ENCODE data around the gene TDP1.
"Not testable (repeated sequence)": the region's sequence is repeated elsewhere in the genome, so short reads cannot be mapped to it uniquely, and the experiment has no call there.

The TDP1 gene

DNA sequence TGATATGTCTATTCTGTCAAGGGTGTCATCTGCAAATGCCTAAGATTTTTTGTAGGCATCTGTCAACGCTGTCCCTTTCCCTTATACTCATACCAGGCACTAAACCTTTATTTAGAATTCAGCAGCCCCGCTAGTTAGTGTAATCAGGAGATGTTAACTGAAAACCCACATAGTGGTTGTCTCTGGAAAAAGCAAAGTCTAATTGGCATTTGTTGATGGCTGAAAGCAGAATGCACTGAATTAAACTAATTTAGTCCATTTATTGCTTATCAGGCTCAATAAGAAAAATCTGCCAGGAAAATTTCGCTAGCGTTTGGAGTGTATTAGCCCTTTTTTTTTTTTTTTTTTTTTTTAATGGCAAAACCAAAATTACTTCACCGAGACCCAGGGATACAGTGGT, 34.5 kb downstream of the TDP1 start:
- no peak for DNase-seq (ENCODE audit: low read depth in 2 of 2)

DNA sequence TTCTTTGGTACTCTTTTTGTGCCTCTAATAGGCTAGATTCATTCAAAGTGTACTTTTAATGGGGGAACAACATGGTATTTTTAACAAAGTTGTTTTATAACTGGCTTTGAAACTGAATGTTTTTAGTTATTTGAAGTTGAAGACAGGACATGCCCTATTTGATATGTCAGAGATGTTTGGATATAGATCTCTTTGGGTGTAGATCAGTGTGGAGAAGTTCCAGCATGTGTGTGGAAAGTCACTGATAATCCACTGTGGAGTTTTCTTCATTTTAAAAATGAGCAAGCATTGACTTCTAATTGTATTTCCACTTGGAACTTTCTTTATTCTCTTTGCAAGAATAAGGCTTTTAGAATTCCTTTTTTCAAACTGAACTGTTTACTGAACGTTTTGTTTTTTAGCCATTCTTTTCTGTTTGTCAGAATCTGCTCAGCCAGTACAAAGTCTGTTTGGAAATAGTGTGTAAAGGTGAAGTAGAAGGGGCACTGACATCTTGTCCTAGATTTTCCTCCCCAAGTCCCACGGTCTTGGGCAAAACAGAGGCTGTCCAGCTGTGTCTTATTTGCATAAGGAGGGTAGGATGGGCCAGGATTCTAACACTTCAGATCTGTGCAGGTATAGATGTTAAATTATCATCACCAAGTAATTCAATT, 35.0 kb downstream of the TDP1 start:
- no peak for DNase-seq (ENCODE audit: low read depth in 2 of 2)

DNA sequence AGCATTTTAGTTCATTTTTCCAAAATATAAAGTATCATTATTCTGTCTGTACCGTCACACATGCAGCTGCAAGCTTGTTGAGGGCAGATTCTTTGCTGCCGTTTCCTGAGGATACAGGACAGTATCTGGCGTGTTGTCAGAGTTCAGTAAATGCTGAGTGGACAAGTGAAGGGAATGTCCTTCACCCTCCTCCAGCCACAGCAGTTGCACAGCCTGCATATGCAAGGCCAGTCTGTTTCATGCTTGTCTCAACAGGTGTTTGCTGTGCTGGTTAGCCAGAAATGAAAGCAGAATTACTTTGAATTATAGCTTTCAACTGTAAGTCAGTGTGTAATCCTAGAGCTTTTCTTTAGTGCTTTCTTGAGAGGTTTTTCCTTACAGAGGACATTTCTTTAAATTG, 36.5 kb downstream of the TDP1 start:
- DNase-seq (ENCODE audit: low read depth in 2 of 2): no peak

DNA sequence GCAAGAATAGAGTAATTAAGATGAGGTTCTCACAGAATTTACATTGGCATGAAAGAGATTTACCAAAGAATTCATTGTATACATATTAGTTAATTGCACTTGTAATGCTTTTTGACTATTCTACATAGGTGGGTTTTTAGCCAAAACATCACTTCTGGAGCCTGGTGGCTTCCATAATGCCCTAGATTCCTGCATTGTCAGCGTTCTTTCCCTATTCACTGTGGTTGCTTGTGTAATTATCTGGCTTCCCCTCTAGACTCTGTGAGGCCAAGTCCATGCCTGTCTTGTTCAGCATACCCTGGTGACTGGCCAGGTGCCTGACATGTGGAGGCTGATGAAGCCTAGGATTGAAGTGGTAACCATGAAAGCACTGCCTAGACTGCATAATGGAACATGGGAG, 41.2 kb downstream of the TDP1 start:
- no peak for DNase-seq (ENCODE audit: low read depth in 2 of 2)

DNA sequence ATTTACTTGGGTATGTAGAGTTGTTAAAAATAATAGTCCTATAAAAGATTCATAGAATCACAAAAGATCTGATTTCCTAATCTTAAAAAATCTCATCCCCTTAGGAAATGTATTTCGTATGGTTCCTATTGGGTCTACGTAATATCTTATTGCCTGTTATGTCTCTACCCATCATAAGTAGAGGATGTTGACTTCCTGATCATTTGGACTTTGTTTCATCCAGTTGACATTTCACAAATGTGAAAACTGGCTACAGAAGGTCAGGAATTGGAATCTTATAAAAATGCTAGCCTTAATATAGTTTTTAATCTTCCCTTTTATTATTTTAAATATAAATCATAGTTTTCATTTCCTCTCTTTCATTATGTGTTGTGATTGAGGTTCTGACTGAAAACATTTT, 45.2 kb downstream of the TDP1 start:
- DNase-seq (ENCODE audit: low read depth in 2 of 2): no peak

DNA sequence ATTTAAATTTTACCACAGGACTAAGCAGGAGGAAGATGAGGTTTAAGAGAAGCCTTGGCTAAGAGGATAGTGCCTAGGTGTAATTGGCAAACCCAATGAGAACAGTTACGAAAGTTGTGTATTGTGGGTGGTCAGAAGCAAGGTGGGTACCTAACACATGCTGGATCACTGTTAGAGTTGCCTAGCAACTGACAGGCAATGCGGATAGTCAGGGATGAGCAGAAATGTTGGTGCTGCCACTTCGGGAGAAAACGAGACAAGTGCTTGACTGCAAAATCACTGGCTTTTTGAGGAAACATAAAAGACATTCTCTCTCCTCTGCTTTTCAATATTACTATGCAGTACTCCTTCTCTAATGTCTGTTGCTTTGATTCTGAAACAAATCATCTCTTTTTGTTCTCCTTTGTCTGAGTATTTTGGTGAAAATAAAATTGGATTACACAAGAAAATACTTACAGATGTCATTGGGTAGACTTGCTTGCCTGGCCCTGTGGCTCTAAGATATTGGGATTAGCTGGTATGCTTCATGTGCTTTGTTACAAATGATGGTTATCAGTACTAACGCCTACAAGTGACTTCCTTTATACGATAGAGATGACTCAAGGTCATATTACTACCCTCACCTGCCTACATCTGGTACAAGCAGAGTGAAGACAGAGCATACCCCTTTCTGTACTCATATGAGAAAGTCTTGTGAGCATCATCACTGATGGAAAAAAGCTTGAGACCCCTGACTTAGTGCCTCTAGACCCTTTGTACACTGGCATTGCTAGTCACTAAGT, 48.0 kb downstream of the TDP1 start:
- DNase-seq (ENCODE audit: low read depth in 2 of 2): no peak

DNA sequence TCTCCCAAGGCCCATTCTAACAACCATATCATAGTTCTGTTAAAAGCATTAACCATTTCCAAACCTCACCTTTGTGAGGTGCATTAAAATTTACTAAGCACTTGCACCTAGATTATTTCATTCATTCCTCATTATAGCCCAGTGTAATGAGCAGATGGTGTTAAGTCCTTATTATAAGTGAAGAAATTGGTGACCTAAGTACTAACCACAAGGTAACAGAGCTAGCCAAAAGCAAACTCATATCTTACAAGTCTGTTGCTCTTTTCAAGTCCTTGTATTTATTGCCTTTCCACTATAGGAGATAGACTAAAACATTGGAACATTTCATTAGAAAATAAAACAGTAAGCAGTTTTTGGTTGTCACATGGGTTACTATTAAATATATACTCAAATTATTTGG, 49.7 kb downstream of the TDP1 start:
- no peak for DNase-seq (ENCODE audit: low read depth in 2 of 2)

DNA sequence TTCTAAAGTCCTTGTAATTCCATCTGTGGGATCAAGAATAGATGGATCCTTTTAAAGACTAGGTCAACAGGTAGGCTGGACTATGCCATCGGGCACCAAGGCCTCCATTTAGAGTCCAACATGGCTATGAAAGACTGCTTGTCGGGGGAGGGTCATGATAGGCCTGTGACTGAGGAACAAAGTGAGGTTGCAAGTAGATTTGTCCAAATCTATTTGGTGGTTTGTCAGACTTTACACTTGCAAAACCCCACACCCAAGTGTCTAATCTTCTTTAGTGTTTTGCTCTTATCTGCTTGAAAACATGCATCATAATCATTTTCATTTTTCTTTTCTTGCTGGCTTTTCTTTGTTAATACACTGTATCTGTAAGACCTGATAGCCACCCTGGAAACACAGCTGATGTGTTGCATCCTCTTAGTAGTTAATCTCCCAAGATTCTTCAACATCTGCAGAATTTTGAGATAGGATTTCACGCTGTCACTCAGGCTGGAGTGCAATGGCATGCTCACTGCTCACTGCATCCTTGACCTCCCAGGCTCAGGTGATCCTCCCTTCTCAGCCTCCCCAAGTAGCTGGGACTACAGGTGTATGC, 50.3 kb downstream of the TDP1 start:
- no peak for DNase-seq (ENCODE audit: low read depth in 2 of 2)

DNA sequence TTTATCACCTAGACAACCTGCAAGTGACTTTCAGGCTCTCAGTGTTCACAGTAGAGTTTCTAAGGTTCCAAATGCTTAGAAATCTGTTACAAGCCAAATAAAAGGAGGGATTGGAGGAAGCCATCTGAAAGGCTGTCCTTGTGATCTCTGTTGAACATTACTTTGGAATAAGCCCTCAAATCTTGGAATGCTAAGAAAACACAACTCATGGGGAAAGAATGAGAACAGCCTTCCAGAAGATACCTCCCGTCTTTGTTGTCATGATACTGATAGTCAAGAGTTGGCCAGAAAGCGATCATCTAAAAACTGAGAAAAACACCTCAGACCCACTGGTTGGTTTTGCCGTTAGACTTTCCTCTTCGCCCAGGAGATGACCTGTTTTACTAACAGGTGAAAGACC, 61.6 kb downstream of the TDP1 start:
- no peak for DNase-seq (ENCODE audit: low read depth in 2 of 2)

DNA sequence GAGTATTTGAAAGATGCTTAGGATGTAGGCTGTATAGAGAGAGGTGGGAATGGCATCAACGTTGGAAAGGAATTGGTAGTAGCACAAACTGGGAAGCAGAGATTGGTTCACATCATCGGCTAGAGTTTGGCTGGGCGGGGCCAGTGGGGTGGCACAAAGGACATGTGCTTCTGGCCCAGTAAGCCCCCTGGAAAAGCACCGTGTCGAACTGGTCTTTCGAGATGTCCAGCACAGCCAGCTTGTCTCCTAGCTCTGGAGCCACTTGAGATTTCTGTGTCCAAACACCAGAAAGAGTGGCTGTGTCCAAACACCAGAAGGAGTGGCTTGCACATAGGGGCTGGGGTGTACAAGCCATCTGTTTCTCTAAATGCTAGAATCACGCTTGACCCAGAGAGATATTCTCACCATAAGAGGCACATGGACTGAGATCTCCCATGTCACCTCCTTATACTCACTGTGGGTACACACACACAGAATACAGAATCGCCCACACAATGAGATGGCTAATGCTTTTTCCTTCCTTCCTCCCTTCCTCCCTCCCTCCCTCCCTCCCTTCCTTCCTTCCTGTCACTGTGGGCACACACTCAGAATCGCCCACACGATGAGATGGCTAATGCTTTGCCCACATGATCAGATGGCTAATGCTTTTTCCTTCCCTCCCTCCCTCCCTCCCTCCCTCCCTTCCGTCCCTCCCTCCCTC, 64.2 kb downstream of the TDP1 start:
- no peak for DNase-seq (ENCODE audit: low read depth in 2 of 2)

DNA sequence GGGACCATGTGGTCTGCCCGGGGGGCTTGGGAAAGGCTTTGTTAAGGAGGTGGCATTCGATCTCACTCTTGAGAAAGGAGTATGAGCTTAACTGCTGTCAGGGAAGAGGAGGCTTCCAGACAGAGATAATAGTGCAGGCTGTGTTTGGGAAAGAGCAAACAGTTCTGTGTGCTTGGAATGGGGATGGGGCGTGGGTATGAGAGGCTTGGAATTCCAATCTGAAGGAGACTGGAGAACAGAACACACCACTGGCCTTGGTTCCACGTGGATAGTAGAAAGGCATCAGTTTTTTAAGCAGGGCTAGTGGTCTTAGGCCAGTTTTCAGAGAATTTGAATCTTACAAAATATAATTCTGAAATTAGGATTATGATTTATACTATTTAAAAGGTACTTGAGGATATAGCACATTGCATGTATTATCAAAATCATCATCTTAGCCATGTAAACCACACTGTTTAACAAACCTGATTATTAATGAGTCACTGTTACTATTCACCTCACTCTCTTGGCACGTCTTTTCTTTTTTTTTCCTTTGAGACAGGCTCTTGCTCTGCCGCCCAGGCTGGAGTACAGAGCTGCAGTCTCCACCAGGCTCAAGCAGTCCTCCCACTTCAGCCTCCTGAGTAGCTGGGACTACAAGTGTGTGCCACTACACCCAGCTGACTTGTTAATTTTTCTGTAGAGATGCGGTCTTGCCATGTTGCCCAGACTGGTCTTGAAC, 67.6 kb downstream of the TDP1 start:
- DNase-seq (ENCODE audit: low read depth in 2 of 2): no peak

DNA sequence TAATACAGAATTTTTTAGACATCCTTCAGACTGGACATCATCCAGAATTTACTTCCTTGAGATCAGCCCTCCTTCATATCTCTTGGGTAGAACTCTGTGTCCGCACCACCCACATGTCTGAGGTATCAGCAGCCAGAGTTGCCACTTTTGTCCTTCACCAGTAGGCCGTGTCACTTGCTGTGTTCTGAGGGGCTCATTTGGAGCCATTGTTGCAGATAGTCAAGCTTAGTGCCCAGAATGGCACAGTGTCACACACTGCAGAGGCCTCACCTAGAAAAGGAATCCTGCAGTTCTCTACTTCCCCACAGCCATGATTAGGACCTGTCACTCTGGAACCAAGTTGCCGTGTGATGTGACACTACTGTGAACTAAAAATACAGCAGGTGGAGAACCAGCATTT, 69.2 kb downstream of the TDP1 start:
- no peak for DNase-seq (ENCODE audit: low read depth in 2 of 2)

DNA sequence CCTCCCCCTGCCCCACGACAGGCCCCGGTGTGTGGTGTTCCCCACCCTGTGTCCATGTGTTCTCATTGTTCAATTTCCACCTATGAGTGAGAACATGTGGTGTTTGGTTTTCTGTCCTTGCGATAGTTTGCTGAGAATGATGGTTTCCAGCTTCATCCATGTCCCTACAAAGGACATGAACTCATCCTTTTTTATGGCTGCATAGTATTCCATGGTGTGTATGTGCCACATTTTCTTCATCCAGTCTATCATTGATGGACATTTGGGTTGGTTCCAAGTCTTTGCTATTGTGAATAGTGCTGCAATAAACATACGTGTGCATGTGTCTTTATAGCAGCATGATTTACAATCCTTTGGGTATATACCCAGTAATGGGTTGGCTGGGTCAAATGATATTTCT, 70.9 kb downstream of the TDP1 start:
- DNase-seq (ENCODE audit: low read depth in 2 of 2): not testable (repeated sequence)

DNA sequence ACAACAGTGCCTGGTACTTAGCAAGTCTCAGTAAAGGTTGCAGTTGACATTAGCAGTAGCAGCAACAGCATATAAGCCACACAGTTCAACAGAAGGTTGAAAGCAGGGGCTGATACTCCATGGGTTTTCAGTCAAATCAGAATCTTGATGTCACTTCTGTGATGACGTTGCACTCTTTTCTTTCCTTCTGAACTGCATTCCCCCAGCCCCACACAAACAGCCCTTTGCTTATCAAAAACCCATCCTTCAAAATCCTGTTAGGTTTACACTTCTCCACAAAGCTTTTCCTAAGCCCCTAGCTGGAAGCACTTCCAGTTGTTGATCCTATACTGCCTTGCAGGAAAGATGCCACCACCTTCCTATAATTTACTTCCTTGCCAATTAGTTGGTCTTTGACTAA, 72.1 kb downstream of the TDP1 start:
- no peak for DNase-seq (ENCODE audit: low read depth in 2 of 2)

DNA sequence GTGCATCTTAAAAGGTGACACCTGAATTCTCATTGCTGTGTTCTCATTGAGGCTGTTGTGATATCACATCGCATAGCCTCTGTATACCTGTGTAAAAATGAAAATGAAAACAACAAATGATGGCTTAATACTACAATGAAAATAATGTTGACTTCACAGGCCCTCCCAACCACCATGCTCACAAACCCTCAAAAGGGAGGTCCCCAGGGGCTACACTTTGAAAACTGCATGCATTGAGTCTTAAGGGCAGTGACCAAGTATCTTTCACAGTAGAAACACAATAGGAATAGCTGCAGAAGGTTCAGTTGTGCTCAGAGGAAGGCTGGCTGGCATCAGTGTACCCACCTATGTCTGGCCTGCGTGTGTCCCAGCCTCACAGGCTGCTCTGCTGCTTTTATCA, 78.4 kb downstream of the TDP1 start:
- DNase-seq (ENCODE audit: low read depth in 2 of 2): no peak

DNA sequence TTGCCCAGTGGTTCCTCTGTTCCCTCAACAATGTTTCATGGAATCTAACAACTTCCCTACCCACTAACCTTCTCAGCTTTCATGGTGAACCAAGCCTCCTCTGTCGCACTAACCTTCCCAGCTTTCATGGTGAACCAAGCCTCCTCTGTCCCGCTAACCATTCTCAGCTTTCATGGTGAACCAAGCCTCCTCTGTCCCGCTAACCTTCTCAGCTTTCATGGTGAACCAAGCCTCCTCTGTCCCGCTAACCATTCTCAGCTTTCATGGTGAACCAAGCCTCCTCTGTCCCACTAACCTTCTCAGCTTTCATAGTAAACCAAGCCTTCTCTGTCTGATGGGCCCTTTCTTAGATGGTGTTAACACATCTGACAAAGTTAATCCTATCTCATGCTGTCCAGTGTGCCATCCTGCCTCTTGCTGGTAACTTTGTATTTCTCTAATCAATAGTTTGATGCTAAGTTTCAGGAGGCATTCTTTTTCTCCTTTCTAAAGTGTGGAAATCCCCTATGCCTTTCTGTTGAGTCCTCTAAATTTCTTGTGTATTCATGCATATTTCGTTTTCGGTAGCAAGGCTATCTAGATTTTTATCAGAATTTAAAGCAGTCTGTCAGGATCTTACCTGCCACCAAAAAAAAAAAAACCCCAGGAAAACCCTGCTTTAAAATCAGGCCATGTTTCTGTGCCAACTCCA, 79.3 kb downstream of the TDP1 start:
- DNase-seq (ENCODE audit: low read depth in 2 of 2): no peak

DNA sequence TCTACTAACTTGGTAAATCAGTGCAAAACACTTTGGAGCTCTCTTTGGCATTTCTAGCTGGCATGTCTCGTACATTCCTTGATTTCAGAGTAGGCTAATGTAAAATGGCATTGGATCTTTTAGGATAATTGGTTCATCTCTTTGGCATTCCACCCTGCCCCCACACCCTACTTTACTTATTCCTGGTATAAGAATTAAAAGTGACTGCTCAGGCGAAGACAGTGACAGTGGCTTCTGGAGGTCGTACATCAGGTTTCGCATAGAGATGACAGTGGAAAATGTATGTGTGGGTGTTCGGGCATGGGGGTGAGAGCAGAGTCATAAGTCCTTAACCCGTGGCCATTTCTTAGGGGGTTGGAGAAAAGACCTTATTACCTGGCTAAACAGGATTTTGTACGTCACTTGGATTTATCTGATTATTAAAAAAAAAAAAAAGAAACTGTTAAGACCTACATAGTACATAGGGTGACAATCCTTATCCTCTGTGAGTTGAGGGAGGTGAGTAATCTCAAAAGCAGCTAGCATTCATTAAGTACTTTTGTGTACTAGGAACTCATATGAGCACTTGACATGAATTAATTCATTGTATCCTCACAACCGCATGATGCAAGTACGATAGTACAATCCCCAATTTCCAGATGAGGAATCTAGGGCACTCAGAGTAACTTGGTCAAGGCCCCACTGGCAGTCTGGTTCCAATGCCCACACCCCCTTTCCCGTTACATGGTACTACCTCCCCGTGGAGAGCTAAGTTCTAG, 83.7 kb downstream of the TDP1 start:
- DNase-seq (ENCODE audit: low read depth in 2 of 2): no peak

DNA sequence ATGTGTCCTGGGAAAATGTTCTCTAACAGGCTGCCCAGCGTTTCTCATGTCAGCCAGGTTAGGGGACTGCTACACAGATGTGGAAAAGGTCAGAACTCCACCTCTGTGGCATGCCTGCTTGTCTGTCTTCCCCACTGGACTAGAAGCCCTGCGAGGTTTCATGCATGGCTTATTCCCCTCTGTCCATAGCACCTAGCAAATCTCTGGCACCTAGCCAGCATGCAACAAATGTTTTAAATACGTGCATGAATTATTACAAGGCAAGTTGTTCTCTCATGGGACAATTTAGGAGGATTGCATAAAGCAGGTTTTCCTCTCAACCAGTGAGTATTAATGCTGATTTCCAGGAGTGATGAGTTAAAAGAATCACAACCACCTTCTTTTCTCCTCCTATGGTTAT, 84.7 kb downstream of the TDP1 start:
- no peak for DNase-seq (ENCODE audit: low read depth in 2 of 2)

DNA sequence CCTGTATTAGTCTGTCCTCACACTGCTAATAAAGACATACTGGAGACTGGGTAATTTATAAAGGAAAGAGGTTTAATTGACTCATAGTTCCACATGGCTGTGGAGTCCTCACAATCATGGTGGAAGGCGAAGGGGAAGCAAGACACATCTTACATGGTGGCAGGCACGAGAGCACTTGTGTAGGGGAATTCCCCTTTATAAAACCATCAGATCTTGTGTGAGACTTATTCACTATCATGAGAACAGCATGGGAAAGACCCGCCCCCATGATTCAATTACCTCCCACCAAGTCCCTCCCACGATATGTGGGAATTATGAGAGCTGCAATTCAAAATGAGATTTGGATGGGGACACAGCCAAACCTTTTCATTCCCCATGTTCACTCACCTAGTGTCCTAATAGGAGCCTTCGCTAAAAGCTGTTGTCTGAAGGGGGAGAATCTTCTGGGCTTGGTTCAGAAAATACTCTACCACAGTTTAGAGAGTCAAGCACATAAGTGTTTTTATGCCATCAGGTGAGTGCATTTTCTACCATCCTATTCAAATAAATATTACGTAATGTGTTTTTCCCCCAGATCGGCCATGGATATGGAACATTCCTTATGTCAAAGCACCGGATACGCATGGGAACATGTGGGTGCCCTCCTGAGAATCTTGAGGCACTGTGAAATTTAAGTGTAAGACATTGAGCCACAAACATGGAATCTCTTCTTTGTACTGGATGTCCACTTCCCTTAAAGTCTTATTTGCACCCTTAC, 86.9 kb downstream of the TDP1 start:
- no peak for DNase-seq (ENCODE audit: low read depth in 2 of 2)

DNA sequence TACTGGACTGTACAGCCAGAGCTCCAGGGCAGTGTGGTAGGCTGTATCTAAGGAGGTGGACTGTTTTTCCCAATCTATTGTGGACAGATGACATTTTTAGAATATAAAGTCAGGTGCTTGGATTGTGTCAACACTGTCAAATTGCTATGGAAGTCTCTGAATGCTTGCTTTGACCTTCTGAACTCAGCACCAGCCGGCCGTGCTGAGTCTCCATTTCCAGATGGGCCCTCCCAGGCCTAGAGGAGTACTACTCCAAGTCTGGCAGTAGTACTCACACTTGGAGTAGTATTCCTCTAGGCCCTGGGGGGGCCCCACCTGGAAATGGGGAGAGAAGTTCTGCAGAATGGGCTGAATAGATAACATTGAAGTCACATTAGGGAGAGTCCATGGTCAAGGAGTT, 89.9 kb downstream of the TDP1 start:
- DNase-seq (ENCODE audit: low read depth in 2 of 2): no peak

Data from stimulated activated CD4-positive, alpha-beta T cell treated with anti-CD3 and anti-CD28 coated beads, Interleukin-1b, Interleukin-23, amount 100 ng/mL, for 1 hour (primary cell).